Suprapubic skin (tissue), 4 donors: ENCODE results near the gene LCP1. TPM values are rescaled to one million over a fixed set of nuclear protein-coding genes. Genes with fewer than 3 reads are reported as not detected.
"Not testable (repeated sequence)": the region's sequence is repeated elsewhere in the genome, so short reads cannot be mapped to it uniquely, and the experiment has no call there.

ENCODE experiments used
- DNase-seq, 2 donors: peaks; one replicate each; pipeline ENCODE4 v3.0.0-alpha.2; 2019; ENCODE audit warnings: low spot score in 2 of 2
- H3K27ac ChIP-seq: fragments of 200-600 bp; sonication (generic); one replicate; pipeline ENCODE4 v1.5.1; 2019
- H3K27me3 ChIP-seq: fragments of 200-600 bp; sonication (generic); one replicate; pipeline ENCODE4 v1.5.1; 2019
- H3K36me3 ChIP-seq: fragments of 200-600 bp; sonication (generic); one replicate; pipeline ENCODE4 v1.5.1; 2019
- H3K4me1 ChIP-seq: fragments of 200-600 bp; sonication (generic); one replicate; pipeline ENCODE4 v1.5.1; 2019
- H3K4me3 ChIP-seq: fragments of 200-600 bp; sonication (generic); one replicate; pipeline ENCODE4 v1.5.1; 2019; ENCODE audit warnings: mild to moderate bottlenecking
- H3K9me3 ChIP-seq: fragments of 200-600 bp; sonication (generic); one replicate; pipeline ENCODE4 v1.5.1; 2019
- EP300 ChIP-seq: sonication (generic); formaldehyde crosslinking; IDR thresholded peaks from one replicate; pipeline ENCODE4 v1.6.1; 2017; ENCODE audit warnings: antibody characterized with exemption
- POLR2A ChIP-seq, 2 donors: fragments of 450-650 bp; IDR thresholded peaks; one replicate each; pipeline ENCODE4 v1.6.1; 2017; ENCODE audit warnings: antibody characterized with exemption in 2 of 2, mild to moderate bottlenecking in 2 of 2, moderate library complexity in 2 of 2
- POLR2AphosphoS5 ChIP-seq, 3 donors: sonication (generic); formaldehyde crosslinking; IDR thresholded peaks; one replicate each; pipeline ENCODE4 v1.6.1; 2017; ENCODE audit warnings: antibody characterized with exemption in 3 of 3
- WGBS: methylation state at CpG from one replicate; pipeline ENCODE4 v1.1.5; 2018; 5-methylcytosine and 5-hydroxymethylcytosine counted together
- total RNA-seq, 4 donors: library from RNA; depleted of rRNA; stranded (reverse); fragments of >200 nt; gene quantifications; one replicate each; pipeline ENCODE4 v1.1.0, GENCODE V29; 2016
- TF ChIP-seq, protein P1 (sequence below), 2 donors: fragments of 200-600 bp in 1 of 2; fragments of 450-650 bp in 1 of 2; sonication (generic) in 1 of 2; IDR thresholded peaks; one replicate each; pipeline ENCODE4 v1.5.1; 2016 to 2019; ENCODE audit warnings: antibody characterized with exemption in 2 of 2, mild to moderate bottlenecking in 1 of 2, moderate library complexity in 1 of 2

LCP1 gene
- total RNA-seq, 4 donors from 2014 or later, result 16.1 to 50.2 (median 27.4) TPM

DNA sequence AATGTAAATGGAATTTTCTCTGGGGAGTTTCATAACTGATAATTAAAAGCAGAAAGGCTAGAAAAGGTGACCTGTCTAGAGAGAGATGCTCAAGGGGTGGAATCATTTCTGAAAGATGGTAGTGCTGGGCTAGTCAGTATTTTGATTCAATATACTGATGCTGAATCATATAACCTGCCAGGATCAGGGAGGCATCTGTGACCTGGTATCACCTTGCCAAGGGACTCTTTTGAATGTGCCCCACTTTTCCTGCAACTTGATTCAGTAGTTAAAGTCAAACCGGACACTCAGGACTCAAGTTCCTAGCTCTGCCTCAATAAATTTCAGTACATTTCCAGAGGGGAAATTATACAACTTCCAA, 15.8 kb downstream of the LCP1 start:
- TF ChIP-seq, protein P1, sequence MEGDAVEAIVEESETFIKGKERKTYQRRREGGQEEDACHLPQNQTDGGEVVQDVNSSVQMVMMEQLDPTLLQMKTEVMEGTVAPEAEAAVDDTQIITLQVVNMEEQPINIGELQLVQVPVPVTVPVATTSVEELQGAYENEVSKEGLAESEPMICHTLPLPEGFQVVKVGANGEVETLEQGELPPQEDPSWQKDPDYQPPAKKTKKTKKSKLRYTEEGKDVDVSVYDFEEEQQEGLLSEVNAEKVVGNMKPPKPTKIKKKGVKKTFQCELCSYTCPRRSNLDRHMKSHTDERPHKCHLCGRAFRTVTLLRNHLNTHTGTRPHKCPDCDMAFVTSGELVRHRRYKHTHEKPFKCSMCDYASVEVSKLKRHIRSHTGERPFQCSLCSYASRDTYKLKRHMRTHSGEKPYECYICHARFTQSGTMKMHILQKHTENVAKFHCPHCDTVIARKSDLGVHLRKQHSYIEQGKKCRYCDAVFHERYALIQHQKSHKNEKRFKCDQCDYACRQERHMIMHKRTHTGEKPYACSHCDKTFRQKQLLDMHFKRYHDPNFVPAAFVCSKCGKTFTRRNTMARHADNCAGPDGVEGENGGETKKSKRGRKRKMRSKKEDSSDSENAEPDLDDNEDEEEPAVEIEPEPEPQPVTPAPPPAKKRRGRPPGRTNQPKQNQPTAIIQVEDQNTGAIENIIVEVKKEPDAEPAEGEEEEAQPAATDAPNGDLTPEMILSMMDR (IDR thresholded peaks at IDR 0.05), result no peak
- TF ChIP-seq POLR2A (IDR thresholded peaks at IDR 0.05) (no peak), EP300 (no peak), POLR2AphosphoS5 (IDR thresholded peaks at IDR 0.05) (no peak)
- H3K27ac ChIP-seq, result no peak overlapping the region

DNA sequence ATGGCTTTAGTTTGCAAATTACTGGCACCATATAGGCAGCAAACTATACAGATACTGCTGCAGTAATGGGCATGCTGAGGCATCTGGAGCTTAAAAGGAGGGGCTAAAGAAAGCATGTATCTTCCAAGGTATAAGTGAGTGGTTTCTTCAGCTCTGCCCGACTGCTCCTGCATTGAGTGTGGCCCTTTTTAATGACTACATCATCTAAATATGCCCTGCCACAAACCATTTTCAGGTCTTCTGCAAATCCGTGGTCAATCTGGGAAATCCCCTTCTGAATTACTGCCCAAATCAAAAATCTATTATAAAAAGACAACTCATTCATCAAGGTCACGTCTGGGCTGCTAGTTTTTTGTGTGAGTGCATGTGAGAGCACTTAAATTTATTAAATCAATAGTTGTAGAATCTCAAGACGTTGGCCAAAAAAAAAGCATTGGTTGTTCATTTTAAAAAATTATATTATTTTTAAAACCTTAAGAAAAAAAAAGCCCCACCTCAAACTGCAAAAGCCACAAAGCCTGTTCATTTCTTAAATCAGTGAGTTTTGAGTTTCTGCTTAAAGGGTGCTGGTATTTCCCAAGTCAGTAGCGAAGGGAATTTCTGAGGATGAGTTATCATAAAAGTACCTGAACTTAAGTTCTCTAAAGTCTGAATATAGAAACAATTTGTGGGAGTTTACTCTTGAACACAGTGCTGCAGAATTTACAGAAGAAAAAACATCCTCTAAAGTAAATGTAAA, 16.3 kb downstream of the LCP1 start:
- H3K9me3 ChIP-seq, result no peaks in the 10 kb centered on the region
- no peak overlapping the region for H3K4me3 ChIP-seq
- no peak for DNase-seq
- 35% methylated on average over 5 of the region's 5 CpGs for WGBS
- H3K4me1 ChIP-seq, result peaks cover 21% of the 10 kb centered on the region
- H3K36me3 ChIP-seq, result no peaks in the 10 kb centered on the region
- TF ChIP-seq POLR2A (IDR thresholded peaks at IDR 0.05) (no peak), EP300 (no peak), POLR2AphosphoS5 (IDR thresholded peaks at IDR 0.05) (no peak)
- TF ChIP-seq, protein P1 (IDR thresholded peaks at IDR 0.05), result no peak
- H3K27ac ChIP-seq, result no peak overlapping the region
- H3K27me3 ChIP-seq, result no peaks in the 10 kb centered on the region

More for the DNA sequence above, 15.8 kb downstream of the LCP1 start:
- Histone ChIP-seq H3K36me3 (no peaks in the 10 kb centered on the region), H3K4me3 (no peak overlapping the region), H3K9me3 (no peaks in the 10 kb centered on the region), H3K27me3 (no peaks in the 10 kb centered on the region), H3K4me1 (peaks cover 22% of the 10 kb centered on the region)
- 71% methylated on average over 1 of the region's 1 CpG for WGBS
- DNase-seq, result no peak

DNA sequence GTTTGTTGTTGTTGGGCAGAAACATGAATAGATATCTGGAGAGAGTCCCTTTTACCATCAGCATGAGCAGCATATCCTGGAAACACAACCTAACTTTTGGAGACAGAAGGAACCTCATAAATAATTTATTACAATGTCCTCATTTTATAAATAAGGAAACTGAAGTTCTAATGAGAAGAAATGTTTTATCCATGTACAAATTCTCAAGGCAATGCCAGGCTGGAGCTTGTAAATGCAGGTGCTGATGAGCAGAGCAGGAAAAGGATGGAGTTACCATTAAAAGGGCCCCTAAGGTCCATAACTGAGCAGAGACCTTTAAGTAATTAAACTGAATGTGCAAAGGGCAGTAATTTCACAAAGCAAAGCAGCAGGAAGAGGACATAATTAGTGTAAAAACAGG, 17.3 kb downstream of the LCP1 start:
- DNase-seq, result no peak
- H3K27me3 ChIP-seq, result no peaks in the 10 kb centered on the region
- H3K36me3 ChIP-seq, result no peaks in the 10 kb centered on the region
- peaks cover 20% of the 10 kb centered on the region for H3K4me1 ChIP-seq
- no peak overlapping the region for H3K4me3 ChIP-seq
- H3K27ac ChIP-seq, result no peak overlapping the region
- TF ChIP-seq, protein P1 (IDR thresholded peaks at IDR 0.05), result no peak
- TF ChIP-seq POLR2AphosphoS5 (IDR thresholded peaks at IDR 0.05), result no peak
- no peaks in the 10 kb centered on the region for H3K9me3 ChIP-seq

DNA sequence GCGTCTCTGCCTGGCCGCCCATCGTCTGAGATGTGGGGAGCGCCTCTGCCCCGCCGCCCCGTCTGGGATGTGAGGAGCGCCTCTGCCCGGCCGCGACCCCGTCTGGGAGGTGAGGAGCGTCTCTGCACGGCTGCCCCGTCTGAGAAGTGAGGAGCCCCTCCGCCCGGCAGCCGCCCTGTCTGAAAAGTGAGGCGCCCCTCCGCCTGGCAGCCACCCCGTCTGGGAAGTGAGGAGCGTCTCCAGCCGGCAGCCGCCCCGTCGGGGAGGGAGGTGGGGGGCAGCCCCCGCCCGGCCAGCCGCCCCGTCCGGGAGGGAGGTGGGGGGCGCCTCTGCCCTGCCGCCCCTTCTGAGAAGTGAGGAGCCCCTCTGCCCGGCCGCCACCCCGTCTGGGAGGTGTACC, 19.2 kb downstream of the LCP1 start:
- H3K4me3 ChIP-seq, H3K27me3 ChIP-seq, DNase-seq, H3K27ac ChIP-seq, H3K36me3 ChIP-seq, H3K4me1 ChIP-seq, H3K9me3 ChIP-seq: not testable (repeated sequence)
- 86% methylated on average over 18 of the region's 36 CpGs for WGBS

DNA sequence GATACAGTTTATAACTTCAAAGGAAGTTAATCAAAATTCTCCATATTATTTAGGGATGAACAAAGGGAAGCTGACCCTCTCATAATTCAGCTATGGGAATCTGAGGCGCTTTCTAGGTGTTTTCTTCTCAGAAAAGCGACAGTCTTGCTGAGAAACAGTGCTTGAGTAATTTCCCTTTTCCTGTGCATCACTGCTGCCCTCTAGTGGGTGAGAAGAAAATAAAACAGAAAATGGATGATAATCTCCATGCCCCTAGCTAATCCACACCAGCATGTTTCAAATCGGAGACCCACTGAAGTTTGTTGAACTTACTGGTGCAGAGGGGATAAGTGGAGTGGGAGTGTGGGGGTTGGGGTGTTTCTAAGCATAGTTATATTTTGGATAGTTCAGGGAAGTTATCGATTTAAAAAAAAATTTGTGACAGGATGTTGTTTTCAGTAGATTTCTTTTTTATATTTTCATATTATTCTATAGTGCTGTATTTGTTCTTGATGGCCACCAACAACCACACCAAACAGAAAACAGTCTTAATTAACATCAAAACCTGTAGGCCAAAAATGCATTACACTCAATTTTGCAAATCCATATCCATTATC, 21.4 kb downstream of the LCP1 start:
- Histone ChIP-seq H3K4me3 (no peak overlapping the region), H3K27me3 (no peaks in the 10 kb centered on the region), H3K27ac (no peak overlapping the region), H3K36me3 (no peaks in the 10 kb centered on the region), H3K4me1 (peaks cover 4% of the 10 kb centered on the region), H3K9me3 (no peaks in the 10 kb centered on the region)
- WGBS, result 25% methylated on average over 4 of the region's 4 CpGs
- DNase-seq, result no peak
- no peak for TF ChIP-seq POLR2AphosphoS5 (IDR thresholded peaks at IDR 0.05)
- TF ChIP-seq, protein P1 (IDR thresholded peaks at IDR 0.05), result peak; percentile 52 to 65

DNA sequence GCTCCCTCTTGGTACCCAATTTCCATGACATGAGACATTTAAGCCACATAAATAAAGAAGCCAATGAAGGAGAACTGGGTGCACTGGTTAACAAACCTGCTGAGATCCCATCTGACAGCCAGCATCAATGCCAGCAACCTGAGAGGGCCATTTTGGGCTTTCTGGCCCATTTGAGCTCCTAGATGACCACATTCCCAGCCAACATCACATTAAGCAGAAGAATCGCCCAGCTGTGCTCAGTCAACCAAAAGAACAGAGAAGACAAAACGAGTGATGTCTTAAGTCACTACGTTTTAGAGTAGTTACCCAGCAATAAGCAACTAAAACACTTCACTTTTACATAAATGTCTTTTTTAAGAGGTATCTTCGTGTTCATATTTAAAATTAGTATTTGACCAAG, 21.9 kb downstream of the LCP1 start:
- TF ChIP-seq, protein P1 (IDR thresholded peaks at IDR 0.05), result no peak
- no peak for TF ChIP-seq POLR2A (IDR thresholded peaks at IDR 0.05)
- TF ChIP-seq EP300, result no peak
- TF ChIP-seq POLR2AphosphoS5 (IDR thresholded peaks at IDR 0.05), result no peak
- 66% methylated on average over 4 of the region's 4 CpGs for WGBS
- no peak for DNase-seq
- no peak overlapping the region for H3K4me3 ChIP-seq
- H3K4me1 ChIP-seq, result peaks cover 4% of the 10 kb centered on the region
- H3K9me3 ChIP-seq, result no peaks in the 10 kb centered on the region
- no peaks in the 10 kb centered on the region for H3K36me3 ChIP-seq
- no peak overlapping the region for H3K27ac ChIP-seq
- H3K27me3 ChIP-seq, result no peaks in the 10 kb centered on the region
